Glomerular endothelial cell (primary cell): Measurements from ENCODE around the gene OXSR1. TPM values are rescaled to one million over a fixed set of nuclear protein-coding genes. Genes with fewer than 3 reads are reported as not detected.
"Not testable (repeated sequence)": the region's sequence is repeated elsewhere in the genome, so short reads cannot be mapped to it uniquely, and the experiment has no call there.

Source experiments
- DNase-seq: peaks from one replicate; pipeline ENCODE4 v3.0.0-alpha.2; 2011; ENCODE audit warnings: low read depth, low spot score; ENCODE audit errors: extremely low read depth
- total RNA-seq: library from RNA; depleted of rRNA; stranded (reverse); fragments of >200 nt; gene quantifications from 2 replicates; pipeline ENCODE4 v1.2.3, GENCODE V29; 2015

The OXSR1 gene
- total RNA-seq, 1 donor from 2014 or later: 36.5 TPM

GRCh38 chr3:38163841-38164642, 1.3 kb upstream of the OXSR1 start:
- no peak for DNase-seq

GRCh38 chr3:38164643-38164951, 740 bp upstream of the OXSR1 start:
- no peak for DNase-seq

- no peak for DNase-seq
Measured at GRCh38 chr3:38165722-38166387, 518 bp downstream of the OXSR1 start.

GRCh38 chr3:38167591-38167990, 2.3 kb downstream of the OXSR1 start:
- no peak for DNase-seq

- DNase-seq: no peak
Measured at GRCh38 chr3:38168151-38169026, 3.1 kb downstream of the OXSR1 start.

- no peak for DNase-seq
Measured at GRCh38 chr3:38169027-38169317, 3.6 kb downstream of the OXSR1 start.

- no peak for DNase-seq
Measured at GRCh38 chr3:38170722-38171121, 5.4 kb downstream of the OXSR1 start.

GRCh38 chr3:38171622-38172021, 6.3 kb downstream of the OXSR1 start:
- no peak for DNase-seq

GRCh38 chr3:38173834-38174418, 8.6 kb downstream of the OXSR1 start:
- no peak for DNase-seq

GRCh38 chr3:38177181-38177580, 11.8 kb downstream of the OXSR1 start:
- no peak for DNase-seq

GRCh38 chr3:38186781-38187180, 21.4 kb downstream of the OXSR1 start:
- DNase-seq: no peak

GRCh38 chr3:38190481-38190881, 25.1 kb downstream of the OXSR1 start:
- DNase-seq: no peak

GRCh38 chr3:38202931-38203330, 37.6 kb downstream of the OXSR1 start:
- not testable (repeated sequence) for DNase-seq

GRCh38 chr3:38203690-38204089, 38.4 kb downstream of the OXSR1 start:
- no peak for DNase-seq

- no peak for DNase-seq
Measured at GRCh38 chr3:38204599-38205471, 39.5 kb downstream of the OXSR1 start.

- DNase-seq: no peak
Measured at GRCh38 chr3:38205472-38205805, 40.1 kb downstream of the OXSR1 start.

GRCh38 chr3:38207254-38208003, 42.1 kb downstream of the OXSR1 start:
- no peak for DNase-seq

GRCh38 chr3:38210141-38210757, 44.9 kb downstream of the OXSR1 start:
- no peak for DNase-seq

GRCh38 chr3:38212141-38212540, 46.8 kb downstream of the OXSR1 start:
- DNase-seq: no peak
